A172 (cell line): ENCODE measurements around the gene CTNNA3. TPM values are rescaled to one million over a fixed set of nuclear protein-coding genes. Genes with fewer than 3 reads are reported as not detected.

Experiments
- DNase-seq: peaks from one replicate; pipeline ENCODE4 v3.0.0-alpha.2; 2015; ENCODE audit warnings: low spot score
- total RNA-seq: library from RNA; depleted of rRNA; stranded (reverse); fragments of >200 nt; shearing (Covaris generic); gene quantifications from 2 replicates; pipeline ENCODE4 v1.2.3, GENCODE V29; 2014

Gene CTNNA3
- total RNA-seq, 1 experiment from 2014 or later: not detected

DNA sequence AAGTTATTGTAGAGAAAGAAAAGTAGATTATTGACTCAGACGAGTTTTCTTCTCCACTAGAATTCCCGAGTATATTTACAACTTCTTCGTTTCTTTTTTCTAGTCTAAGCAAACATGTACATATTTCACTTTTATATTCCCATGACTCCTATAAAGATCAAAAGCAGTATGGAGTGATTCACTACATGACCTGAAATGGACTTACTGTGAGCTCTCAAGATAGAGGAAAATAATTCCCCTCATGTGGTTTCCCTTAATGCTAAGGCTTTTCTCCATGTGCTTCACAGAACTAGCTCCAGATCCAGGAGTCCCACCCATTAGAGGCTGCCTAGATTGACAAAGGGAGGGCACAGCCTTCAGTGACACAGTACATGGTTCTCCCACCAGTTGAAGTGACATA lies 1593.2 kb downstream of the CTNNA3 start:
- no peak for DNase-seq

DNA sequence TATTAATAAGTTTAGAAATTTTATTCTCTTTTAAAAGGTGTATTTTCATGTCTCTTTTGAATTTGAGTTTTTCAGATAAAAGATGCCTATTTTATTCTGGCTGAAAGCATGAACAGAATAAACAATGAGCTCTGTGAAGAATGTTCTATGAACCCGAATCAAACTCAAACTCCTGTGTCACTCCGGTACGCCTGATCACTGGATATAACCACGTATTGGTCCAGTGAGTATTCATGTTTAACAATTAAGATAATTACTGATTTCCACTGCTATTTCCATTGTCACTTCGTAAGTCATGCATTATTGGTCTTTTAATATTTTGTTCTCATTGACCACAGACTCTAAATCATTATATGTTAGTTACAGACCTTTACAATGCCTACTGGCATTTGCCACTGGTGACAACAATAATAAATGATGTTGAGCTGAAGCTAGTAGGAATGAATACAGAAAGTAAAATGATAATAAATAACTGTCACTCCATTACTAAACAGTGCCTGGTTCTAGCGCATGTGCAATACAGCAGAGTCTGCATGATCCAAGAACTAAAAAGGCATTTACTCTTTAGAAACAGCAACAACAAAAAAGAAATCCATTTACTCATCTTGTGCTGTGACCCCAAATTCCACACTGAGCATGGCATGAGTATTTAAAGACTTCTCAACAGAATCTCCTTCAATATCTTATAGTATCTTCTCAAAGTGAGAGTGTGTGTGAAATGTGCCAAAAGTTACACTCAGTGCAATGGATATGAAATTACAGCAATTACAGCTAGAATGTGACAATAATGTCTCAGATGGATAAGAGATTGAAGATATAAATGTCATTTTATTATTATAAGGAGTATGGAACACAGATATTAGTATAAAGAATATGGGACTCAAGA lies 1597.2 kb downstream of the CTNNA3 start:
- DNase-seq: no peak

DNA sequence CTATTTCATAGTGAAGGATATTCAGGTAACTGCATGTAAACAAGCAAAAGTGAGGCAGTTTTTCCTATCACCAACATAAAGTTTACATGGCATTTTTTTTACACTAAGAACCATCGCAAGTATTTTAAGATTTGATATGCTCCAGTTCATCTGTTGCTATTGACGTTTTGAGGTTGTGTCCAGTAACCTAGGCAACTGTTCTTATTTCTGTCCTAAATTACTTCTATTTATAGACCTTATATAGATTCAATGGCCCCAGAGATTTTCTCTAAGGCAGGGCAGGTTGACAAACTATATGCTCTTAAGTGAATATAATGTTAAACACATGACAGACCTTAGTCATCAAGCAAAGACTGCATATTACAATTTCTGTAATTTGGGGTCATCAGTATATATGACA lies 1600.4 kb downstream of the CTNNA3 start:
- no peak for DNase-seq

DNA sequence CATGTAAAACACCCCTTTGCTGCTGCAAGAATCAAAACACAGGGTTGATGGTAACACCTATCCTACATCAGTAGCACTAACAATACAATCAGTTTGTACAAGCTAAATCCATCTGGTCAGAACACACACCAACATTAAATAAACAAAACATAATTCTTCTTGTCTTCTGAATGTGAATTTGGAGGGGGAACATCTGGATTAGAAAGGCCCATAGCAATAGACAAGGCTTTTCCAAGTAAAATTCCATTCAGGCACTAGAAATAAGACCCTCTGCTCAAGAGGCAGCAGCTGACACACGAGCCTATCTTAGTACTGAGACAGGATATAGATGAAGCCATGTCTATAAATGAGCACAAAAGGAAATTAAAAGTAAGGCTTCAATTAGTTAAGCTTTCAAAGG lies 1610.1 kb downstream of the CTNNA3 start:
- DNase-seq: no peak

DNA sequence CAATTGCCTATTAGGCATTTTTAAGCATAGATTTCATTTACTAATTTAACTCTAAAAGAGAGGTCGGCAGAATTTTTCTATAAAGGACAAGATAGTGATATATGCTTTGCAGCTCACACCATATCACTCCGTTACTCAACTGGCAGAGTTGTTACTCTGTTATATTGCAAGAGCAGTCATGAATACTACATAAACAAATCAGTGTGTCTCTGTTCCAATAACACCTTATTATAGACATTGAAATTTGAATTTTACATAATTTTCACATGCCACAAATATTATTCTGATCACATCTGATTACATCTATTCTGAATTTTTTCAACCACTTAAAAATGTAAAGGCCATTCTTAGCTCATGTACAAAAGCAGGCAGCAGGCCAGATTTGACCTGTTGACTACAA lies 1624.1 kb downstream of the CTNNA3 start:
- DNase-seq: no peak

DNA sequence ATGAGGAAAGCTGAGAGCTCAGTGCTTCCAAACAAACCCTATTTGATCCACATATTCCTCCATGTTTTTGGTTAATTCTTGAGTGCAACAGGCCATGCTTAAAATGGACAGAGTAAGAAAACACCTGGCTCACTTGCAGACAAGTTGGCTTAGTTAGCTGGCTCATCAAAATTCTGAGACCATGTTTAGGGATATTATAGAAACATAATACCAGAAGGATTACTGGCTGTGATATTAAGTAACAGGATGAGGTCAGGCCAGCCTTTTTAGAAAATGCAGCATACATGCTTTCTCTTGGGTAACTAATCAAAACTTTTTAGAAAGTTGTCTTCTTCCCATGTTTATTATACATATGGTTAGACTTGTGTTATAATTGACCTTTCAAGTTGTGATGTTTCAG lies 1637.4 kb downstream of the CTNNA3 start:
- DNase-seq: no peak

DNA sequence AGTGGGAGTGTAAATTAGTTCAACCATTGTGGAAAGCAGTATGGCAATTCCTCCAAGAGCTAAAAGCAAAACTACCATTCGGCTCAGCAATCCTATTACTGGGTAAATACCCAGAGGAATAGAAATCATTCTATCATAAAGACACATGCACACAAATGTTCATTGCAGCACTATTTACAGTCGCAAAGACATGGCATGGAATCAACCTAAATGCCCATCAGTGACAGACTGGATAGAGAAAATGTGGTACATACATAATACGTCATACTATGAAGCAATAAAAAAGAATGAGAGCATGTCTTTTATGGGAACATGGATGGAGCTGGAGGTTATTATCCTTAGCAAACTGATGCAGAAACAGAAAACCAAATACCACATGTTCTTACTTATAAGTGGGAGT lies 1646.7 kb downstream of the CTNNA3 start:
- DNase-seq: no peak

DNA sequence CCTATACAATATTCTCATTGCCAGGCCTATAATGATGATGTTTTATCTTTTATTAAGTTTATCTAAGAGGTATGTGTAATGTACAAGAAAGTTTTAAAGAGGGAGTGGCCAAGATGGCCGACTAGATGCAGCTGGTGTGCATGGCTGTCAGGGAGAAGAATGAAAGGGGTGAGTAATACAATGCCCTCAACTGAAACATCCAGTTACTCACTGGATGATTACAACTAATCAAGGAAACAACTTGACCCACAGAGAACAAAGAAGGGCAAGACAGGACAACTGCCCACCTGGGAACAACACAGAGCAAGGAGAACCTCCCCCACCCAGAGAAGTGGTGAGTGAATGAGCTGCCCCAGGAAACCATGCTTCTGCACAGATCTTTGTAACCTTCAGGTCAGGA lies 1650.1 kb downstream of the CTNNA3 start:
- DNase-seq: peak; percentile 0

DNA sequence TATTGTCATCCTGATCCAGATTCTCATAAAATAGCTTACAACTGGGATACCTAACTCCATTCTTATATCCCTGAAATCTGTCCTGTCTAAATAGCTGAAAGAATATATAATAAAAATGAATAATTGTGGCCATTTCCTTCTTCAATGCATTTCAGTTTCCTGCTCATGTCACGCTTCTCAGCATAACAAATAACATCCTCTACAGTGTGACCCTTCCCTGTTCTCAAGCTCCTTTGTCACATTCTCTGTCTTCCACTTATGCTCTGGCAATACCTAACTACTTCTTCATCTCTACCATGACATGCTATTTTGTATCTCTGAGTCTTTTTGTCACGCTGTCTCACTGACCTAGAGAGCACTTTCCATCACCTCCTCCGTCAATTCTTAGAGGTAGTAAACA lies 1654.2 kb downstream of the CTNNA3 start:
- no peak for DNase-seq

DNA sequence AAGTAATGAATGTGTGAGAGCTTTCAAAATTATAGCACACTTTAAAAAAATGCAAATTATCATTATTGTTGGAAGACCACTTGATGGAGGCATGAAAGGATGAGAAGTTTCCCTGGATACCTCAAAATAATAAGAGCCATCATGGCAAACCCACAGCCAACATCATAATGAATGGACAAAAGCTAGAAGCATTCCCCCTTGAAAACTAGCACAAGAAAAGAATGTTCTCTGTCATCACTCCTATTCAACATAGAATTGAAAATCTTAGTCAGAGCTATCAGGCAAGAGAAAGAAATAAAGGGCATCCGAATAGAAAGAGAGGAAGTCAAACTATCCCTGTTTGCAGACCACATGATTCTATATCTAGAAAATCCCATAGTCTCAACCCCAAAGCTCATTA lies 1657.4 kb downstream of the CTNNA3 start:
- no peak for DNase-seq

DNA sequence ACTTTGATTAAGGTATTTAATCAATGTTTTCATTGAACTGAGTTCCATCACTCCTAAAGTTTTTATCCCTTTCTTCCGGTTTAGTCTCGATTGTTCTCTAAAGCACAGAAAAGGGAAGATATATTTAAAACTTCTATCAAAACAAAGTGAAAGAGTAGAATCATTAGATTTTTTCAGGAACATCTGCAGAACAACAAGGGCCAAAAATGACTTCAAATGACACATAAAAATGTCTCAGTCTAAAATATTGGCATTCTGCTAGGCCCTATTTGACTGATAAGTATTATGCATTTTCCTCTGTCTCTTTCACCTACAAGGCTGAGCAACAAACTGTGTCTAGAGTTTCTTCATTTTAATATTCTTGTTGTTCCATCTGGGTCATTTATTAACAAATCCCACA lies 1669.7 kb downstream of the CTNNA3 start:
- DNase-seq: no peak

DNA sequence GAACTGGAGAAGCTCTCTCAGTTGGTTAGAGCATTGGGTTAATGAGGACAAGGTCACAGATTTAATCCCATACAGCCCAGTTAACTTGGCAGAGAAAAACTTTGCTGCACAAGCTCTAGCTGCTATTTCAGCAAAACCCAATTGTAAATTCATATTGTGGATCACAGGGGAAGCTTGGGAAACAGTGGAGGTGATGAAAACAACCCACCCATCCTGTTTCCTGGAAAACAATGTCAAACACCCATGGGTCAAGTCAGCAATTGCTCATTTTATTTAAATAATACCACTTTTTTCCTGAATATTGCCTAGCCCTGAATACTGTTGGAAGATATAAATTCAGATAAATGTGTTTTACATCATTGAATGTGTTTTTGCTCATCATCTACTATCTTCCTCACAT lies 1670.8 kb downstream of the CTNNA3 start:
- no peak for DNase-seq

DNA sequence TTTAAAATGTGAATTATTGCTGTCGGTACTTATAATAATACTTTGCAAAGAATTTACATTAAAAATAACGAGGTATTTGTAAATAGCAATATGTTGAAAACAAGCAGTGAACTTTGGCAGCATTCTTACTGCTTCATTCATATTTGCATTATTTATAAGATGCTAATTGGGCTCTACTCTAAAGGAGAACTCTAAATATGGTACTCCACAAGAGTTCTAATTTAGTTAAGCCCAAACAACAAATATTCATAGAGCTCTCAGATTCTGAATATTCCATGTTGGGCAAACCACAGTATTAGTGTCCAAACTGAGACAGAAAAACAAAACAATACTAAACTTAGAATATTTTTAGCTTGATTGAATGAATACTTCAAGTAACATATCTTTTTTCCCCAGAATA lies 1674.6 kb downstream of the CTNNA3 start:
- DNase-seq: no peak

DNA sequence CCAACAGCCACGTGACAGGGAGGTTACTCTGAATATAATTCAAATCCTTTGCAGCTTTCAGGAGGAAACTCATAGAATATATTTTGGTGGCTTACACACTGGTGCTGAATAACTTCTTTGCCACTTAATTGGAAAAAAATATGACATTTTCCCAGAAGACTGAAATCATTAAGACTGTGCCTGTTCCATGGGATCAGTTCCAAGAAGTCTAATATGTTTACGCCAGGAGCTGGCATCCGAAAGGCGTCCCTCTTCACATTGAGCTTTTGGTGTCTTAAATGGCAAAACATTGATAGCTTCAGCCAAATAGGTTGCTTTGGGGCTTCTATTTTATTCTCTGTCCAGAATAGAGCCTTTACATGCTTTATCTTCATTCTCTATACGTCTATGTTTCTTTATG lies 1687.8 kb downstream of the CTNNA3 start:
- DNase-seq: no peak

DNA sequence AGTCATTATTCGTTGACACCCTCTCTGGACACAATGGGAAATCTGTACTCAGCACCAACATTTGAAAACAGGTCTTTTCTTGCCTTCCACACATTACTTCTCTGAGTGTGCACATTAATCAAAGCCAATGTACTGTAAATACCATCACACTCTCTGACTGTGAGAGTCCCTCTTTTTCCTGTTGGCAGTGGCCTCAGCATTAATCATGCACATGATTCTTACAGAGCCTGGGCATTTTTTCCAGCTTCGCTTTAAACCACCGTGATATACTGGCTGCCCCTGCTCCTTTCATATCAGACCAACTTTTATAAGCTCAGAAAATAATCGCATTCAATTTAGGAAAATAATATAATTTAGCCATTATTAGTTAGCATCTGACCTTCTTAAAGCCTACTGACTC lies 1689.6 kb downstream of the CTNNA3 start:
- no peak for DNase-seq

DNA sequence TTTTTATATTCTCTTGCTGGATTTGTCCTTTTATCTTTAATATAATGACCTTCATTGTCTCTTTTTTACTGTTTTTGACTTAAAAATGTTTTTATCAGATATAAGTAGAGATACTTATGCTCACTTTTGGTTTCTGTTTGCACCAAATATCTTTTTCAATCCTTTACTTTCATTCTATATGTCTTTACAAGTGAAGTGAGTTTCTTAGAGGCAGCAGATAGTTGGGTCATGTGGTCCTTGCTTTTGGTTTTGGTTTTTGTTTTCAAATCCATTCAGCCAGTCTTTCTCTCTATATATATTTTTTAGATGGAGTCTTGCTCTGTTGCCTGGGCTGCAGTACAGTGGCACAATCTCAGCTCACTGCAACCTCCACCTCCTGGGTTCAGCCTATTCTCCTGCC lies 1702.5 kb downstream of the CTNNA3 start:
- no peak for DNase-seq

DNA sequence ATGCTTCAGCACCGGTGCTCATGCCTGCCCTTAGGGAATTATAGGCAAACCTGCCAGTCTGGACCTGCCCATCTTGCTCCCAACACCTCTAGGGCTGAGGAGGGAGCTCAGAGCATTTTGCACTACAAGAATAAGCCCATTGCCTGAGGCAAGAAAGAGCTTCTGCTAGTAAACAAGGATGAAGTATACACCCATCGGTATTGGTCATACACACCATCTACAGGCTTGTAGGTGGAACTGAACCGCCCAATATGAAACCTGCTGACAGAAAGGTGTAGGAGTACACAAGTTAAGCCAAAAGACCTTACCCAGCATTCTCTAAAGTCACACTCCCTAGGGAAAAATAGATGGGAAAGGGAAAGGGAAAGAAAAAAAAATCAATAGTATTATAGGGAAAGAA lies 1727.1 kb downstream of the CTNNA3 start:
- no peak for DNase-seq

DNA sequence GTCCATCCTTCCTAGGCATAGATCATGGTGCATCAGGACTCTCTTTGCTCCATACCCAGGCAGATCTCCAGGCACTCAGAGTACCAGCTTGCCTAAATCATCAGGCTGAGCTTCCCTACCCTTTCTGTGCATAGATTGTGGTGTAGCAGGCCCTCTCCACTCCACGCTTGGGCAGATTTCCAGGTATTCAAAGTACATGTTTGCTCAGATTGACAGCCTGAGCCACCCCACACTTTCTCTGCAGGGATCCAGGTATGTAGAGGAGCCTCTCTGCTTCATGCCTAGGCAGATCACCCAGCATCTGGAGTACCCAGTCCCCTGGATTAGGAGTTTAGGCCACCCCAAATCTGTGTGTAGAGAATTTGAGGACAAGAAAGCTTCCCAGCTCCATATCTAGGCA lies 1727.6 kb downstream of the CTNNA3 start:
- no peak for DNase-seq

DNA sequence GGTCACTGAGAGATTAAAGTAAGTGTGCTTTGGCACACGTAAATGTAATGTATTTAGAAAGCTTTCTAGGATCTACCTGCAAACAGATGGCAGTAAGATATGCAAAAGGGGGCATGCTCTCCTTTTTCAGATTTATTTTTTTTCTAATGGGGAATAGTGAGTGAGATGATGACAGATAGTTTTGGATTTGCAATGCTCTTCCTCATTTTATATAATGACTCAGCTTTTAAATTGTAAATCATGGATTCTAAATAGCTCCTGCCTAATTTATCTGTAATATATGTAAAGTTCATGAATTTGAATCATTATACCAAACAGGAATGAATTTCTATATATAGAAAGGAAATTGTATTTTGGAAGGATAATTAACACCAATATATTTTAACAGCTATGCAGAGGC lies 1731.8 kb downstream of the CTNNA3 start:
- DNase-seq: no peak

DNA sequence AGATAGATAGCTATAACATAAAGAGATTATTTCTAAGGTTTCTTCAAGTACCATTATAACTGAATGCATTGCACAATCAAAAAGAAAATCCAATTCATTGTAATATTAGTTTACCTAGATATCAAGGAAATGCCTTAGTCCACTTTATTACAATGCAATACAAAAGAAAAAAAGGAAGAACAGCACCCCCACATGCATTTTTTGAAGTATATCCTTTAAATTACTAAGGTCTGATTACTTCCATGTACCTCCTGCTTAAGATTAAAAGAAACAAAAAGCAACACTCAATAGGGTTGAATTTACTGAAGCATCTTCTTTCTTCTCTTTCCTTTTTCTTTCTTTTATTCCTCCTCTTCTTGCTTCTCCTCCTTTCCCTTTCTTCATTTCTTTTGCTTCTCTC lies 1743.9 kb downstream of the CTNNA3 start:
- DNase-seq: no peak

DNA sequence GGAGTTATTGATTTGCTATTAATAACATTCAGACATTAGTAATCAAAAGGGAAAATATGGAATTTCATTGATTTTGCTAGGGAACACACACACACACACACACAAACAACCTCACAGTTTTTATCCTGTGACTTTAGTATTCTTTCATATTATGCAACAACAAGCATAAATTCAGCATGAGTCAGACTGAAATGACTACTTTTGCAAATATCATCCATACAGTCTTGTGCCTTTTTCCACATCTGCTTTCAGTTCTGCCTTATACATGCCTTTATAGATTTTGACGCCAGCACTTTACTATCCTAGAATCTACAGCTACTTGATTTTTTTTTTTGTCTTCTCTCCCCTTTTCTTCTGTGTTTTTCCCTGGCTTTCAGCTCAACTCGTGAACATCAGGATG lies 1745.9 kb downstream of the CTNNA3 start:
- peak; percentile 10 for DNase-seq

DNA sequence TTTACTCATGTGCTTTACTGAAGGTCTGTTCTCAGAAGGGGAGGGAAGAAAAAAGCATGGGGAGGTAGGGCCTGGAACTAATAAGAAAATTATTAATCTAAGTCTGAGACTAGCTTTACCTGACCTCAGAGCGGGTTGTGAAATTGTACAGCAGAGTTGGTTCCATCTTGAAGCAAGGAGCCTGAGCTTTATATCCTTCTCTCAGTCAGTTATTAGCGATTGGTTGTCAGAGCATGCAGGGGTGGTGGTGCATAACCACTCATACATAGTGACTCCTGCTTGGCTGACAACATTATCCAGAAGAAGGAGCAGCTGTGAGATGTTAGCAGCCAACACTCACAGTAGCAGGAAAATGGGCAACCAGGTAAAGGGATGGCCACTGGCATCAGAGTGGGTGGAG lies 1746.5 kb downstream of the CTNNA3 start:
- no peak for DNase-seq

DNA sequence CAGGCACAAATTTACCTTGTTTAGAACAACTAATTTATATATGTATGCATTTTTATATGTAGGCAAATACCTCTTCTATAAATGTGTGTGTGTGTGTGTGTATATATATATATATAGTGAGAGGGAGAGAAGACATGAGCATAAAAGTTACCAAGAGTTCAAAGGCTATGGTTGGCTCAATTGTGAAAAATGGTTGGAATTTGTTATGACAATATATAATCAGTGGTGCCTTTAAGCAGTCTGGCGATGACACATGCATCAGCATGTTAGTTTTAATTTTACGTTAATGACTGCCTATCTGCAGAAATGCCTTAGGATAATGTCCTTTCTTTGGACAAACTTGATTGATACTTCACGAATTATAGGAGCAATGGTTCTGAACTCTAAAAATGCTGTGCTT lies 1750.9 kb downstream of the CTNNA3 start:
- DNase-seq: no peak

DNA sequence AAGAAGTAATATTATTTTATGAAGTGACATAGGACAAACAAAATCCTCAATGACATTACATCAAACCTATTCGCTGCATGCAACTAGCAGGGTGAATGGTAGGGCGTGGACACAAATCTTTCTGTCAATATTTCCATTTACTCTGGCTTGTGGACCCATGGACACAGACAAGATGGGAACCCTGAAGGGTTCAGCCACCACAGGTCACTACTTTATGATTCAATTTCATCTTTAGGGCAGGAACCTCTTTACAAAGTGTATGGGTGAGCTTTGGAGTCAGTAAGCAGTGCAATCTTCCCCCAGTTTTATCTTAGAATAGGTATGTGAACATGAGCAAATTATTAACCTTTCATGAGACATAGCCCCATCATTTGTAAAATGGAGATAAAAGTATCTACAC lies 1752.5 kb downstream of the CTNNA3 start:
- DNase-seq: no peak
